Amygdala (tissue), 56 donors: ENCODE measurements around the gene CBR1.

ENCODE experiments used
- DNase-seq, 56 donors: peaks; one replicate each; lab custom pipeline; 2025; lab: John Stamatoyannopoulos, UW

Gene CBR1

GRCh38 chr21:36047139-36047538 lies 22.7 kb upstream of the CBR1 start:
- DNase-seq: peak in 2 of 56 donors; percentile 9 to 12

GRCh38 chr21:36048357-36048756 lies 21.5 kb upstream of the CBR1 start:
- DNase-seq: no peak

- no peak for DNase-seq
Observed at GRCh38 chr21:36052860-36053714, 16.7 kb upstream of the CBR1 start.

GRCh38 chr21:36053715-36054062 lies 16.1 kb upstream of the CBR1 start:
- no peak for DNase-seq

- no peak for DNase-seq
Observed at GRCh38 chr21:36055551-36055950, 14.3 kb upstream of the CBR1 start.

GRCh38 chr21:36059823-36060158 lies 10.0 kb upstream of the CBR1 start:
- DNase-seq: peak in 11 of 56 donors; percentile 45 to 80 (median 67)

- DNase-seq: peak; percentile 51 to 98 (median 91)
Observed at GRCh38 chr21:36060159-36060921, 9.5 kb upstream of the CBR1 start, which contains the start of gene SETD4. TSS of gene SETD4 (minus strand) at chr21:36060526. CDS start at chr21:36058888, 1,638 bp downstream.

- DNase-seq: no peak
Observed at GRCh38 chr21:36061445-36061844, 8.4 kb upstream of the CBR1 start.

- no peak for DNase-seq
Observed at GRCh38 chr21:36063375-36064084, 6.3 kb upstream of the CBR1 start.

GRCh38 chr21:36064085-36064460 lies 5.8 kb upstream of the CBR1 start:
- DNase-seq: no peak

GRCh38 chr21:36065497-36066036 lies 4.3 kb upstream of the CBR1 start:
- no peak for DNase-seq

GRCh38 chr21:36068748-36069398 lies 951 bp upstream of the CBR1 start:
- DNase-seq: no peak

GRCh38 chr21:36070999-36071398 lies 1.2 kb downstream of the CBR1 start:
- DNase-seq: no peak

GRCh38 chr21:36072453-36073162 lies 2.8 kb downstream of the CBR1 start:
- peak in 8 of 56 donors; percentile 7 to 61 (median 14) for DNase-seq

GRCh38 chr21:36073181-36073580 lies 3.4 kb downstream of the CBR1 start:
- DNase-seq: peak in 8 of 56 donors; percentile 5 to 35 (median 12)

- peak in 5 of 56 donors; percentile 3 to 31 (median 19) for DNase-seq
Observed at GRCh38 chr21:36073911-36074310, 4.1 kb downstream of the CBR1 start.

GRCh38 chr21:36075171-36075570 lies 5.3 kb downstream of the CBR1 start:
- DNase-seq: peak in 49 of 56 donors; percentile 8 to 82 (median 55)

- no peak for DNase-seq
Observed at GRCh38 chr21:36075953-36076352, 6.1 kb downstream of the CBR1 start.

GRCh38 chr21:36076878-36077655 lies 7.2 kb downstream of the CBR1 start:
- DNase-seq: no peak
